K562 (cell line): ENCODE measurements around the gene TFDP1. TPM values are rescaled to one million over a fixed set of nuclear protein-coding genes. Genes with fewer than 3 reads are reported as not detected.

Source experiments
- ATAC-seq: fragments of 200-7000 bp; cut with Tn5 transposase; 3 replicates; pipeline ENCODE4 v1.9.1; 2020; ENCODE audit warnings: moderate library complexity
- BruUV-seq: library from RNA; stranded (reverse); fragments of 400-500 nt; replicated peaks from 2 replicates; lab custom pipeline; 2021; lab: Mats Ljungman, UMichigan
- CTCF ChIA-PET: fragments of 300-600 bp; formaldehyde crosslinking; extraction: SDS; loops from one replicate; lab custom pipeline; 2021; ENCODE audit warnings: low intra/inter-chr PET ratio; lab: Yijun Ruan, JAX
- POLR2A ChIA-PET: fragments of 300-600, 350-650 bp; sonication (Branson Sonifier 250); formaldehyde crosslinking; extraction: SDS; loops from one replicate; lab custom pipeline; 2021; ENCODE audit warnings: antibody characterized with exemption, inconsistent platforms; lab: Yijun Ruan, JAX
- DNase-seq, 4 experiments: peaks; one replicate each; pipeline versions ENCODE4 v3.0.0 to v3.0.0-alpha.2; 2011 to 2018; ENCODE audit warnings: low spot score in 3 of 4, mixed read lengths in 3 of 4; ENCODE audit errors: extremely low read depth in 1 of 4
- FAIRE-seq: peaks from 2 replicates; lab custom pipeline; 2011; peaks lifted over from hg19 to GRCh38; lab: Jason Lieb, UNC
- H2AFZ ChIP-seq: 2 replicates; pipeline ENCODE4 v1.6.0; 2011; ENCODE audit warnings: low read depth, low read length, control low read depth, inconsistent platforms
- H3K27ac ChIP-seq: fragments of 200-600 bp; 3 replicates; pipeline ENCODE4 v1.8.0; 2011; ENCODE audit warnings: low read depth, mild to moderate bottlenecking, control low read depth, inconsistent platforms, low read length, moderate library complexity, mixed read lengths; ENCODE audit errors: extremely low read depth
- H3K27me3 ChIP-seq, 2 experiments: fragments of 300-600 bp in 1 of 2; 2 replicates in 1 of 2; 3 replicates in 1 of 2; pipeline versions ENCODE4 v1.6.0 to v1.8.0; 2011; ENCODE audit warnings: inconsistent platforms in 2 of 2, low read length in 2 of 2, mild to moderate bottlenecking in 1 of 2, mixed read lengths in 1 of 2, moderate library complexity in 1 of 2; ENCODE audit not compliant: control insufficient read depth in 2 of 2, insufficient read depth in 2 of 2
- H3K36me3 ChIP-seq: fragments of 300-600 bp; 3 replicates; pipeline ENCODE4 v1.8.0; 2011; ENCODE audit warnings: mild to moderate bottlenecking, low read length, inconsistent platforms; ENCODE audit not compliant: control insufficient read depth, insufficient read depth
- H3K4me1 ChIP-seq, 2 experiments: fragments of 200-600 bp in 1 of 2; replicated peaks in 1 of 2; 2 replicates in 1 of 2; 3 replicates in 1 of 2; pipeline versions ENCODE4 v1.5.1 to v1.8.0; 2011; ENCODE audit warnings: inconsistent platforms in 2 of 2, low read length in 2 of 2, mild to moderate bottlenecking in 1 of 2, mixed read lengths in 1 of 2, moderate library complexity in 1 of 2; ENCODE audit not compliant: control insufficient read depth in 2 of 2, insufficient read depth in 2 of 2
- H3K4me2 ChIP-seq: 2 replicates; pipeline ENCODE4 v1.6.1; 2011; ENCODE audit warnings: low read length, control low read depth, inconsistent platforms, mixed read lengths; ENCODE audit not compliant: insufficient read depth
- H3K4me3 ChIP-seq: fragments of 200-600 bp; sonication (generic), shearing (Covaris generic); 2 replicates; pipeline ENCODE4 v1.5.1; 2016; ENCODE audit warnings: control low read depth, inconsistent platforms
- H3K79me2 ChIP-seq: fragments of 200-600 bp; 3 replicates; pipeline ENCODE4 v1.8.0; 2011; ENCODE audit warnings: low read length, inconsistent platforms; ENCODE audit not compliant: control insufficient read depth, insufficient read depth
- H3K9ac ChIP-seq, 2 experiments: 2 replicates each; pipeline versions ENCODE4 v1.6.0 to v1.6.1; 2011; ENCODE audit warnings: low read depth in 2 of 2, low read length in 2 of 2, control low read depth in 1 of 2, inconsistent platforms in 1 of 2, mild to moderate bottlenecking in 1 of 2, mixed read lengths in 1 of 2; ENCODE audit not compliant: insufficient read depth in 1 of 2
- H3K9me1 ChIP-seq: one replicate; pipeline ENCODE4 v1.6.0; 2011; ENCODE audit warnings: inconsistent platforms, mild to moderate bottlenecking, low read length, moderate library complexity; ENCODE audit not compliant: control insufficient read depth, insufficient read depth
- H3K9me3 ChIP-seq: replicated peaks from 2 replicates; pipeline ENCODE4 v1.5.1; 2011; ENCODE audit warnings: low read depth, low read length, inconsistent platforms; ENCODE audit not compliant: control insufficient read depth, insufficient read depth
- H4K20me1 ChIP-seq: replicated peaks from 2 replicates; pipeline ENCODE4 v1.6.1; 2011; ENCODE audit warnings: low read length, inconsistent platforms, mixed read lengths; ENCODE audit not compliant: control insufficient read depth, insufficient read depth
- BRCA1 ChIP-seq, 2 experiments: fragments of 450-650 bp in 1 of 2; sonication (generic) in 1 of 2; formaldehyde crosslinking in 1 of 2; IDR thresholded peaks; 2 replicates each; pipeline versions ENCODE4 v1.5.0 to v1.6.1; 2017 to 2020; ENCODE audit warnings: mild to moderate bottlenecking in 1 of 2, missing genetic modification reagents in 1 of 2
- CBX5 ChIP-seq: IDR thresholded peaks from 2 replicates; pipeline ENCODE4 v1.6.1; 2014; ENCODE audit warnings: low read depth, borderline replicate concordance
- COPS2 ChIP-seq: fragments of 450-650 bp; conservative IDR thresholded peaks from 2 replicates; pipeline ENCODE4 v1.6.1; 2016; ENCODE audit warnings: mild to moderate bottlenecking, moderate library complexity
- HDGF ChIP-seq: fragments of 450-650 bp; IDR thresholded peaks from 2 replicates; pipeline ENCODE4 v1.6.1; 2016
- HIVEP1 ChIP-seq: fragments of 250-450 bp; sonication (Bioruptor Pico); IDR thresholded peaks from 2 replicates; pipeline ENCODE4 v1.4.0; 2020; ENCODE audit warnings: mild to moderate bottlenecking
- KDM4B ChIP-seq, 2 experiments: fragments of 450-650 bp in 1 of 2; sonication (generic) in 1 of 2; IDR thresholded peaks; 2 replicates each; pipeline ENCODE4 v1.6.1; 2016 to 2017; ENCODE audit warnings: borderline replicate concordance in 2 of 2, antibody characterized with exemption in 1 of 2, low read depth in 1 of 2, mild to moderate bottlenecking in 1 of 2
- MYC ChIP-seq, 2 experiments: fragments of 250-450 bp in 1 of 2; sonication (Bioruptor Pico) in 1 of 2; IDR thresholded peaks; 2 replicates each; pipeline versions ENCODE4 v1.5.1 to v1.6.1; 2012 to 2021; ENCODE audit warnings: low read depth in 2 of 2, borderline replicate concordance in 1 of 2, improper control_type of control experiment in 1 of 2, low read length in 1 of 2, mild to moderate bottlenecking in 1 of 2, moderate library complexity in 1 of 2
- NCOA1 ChIP-seq: fragments of 450-650 bp; IDR thresholded peaks from 2 replicates; pipeline ENCODE4 v1.6.1; 2016; ENCODE audit warnings: low read depth
- TAF9B ChIP-seq: fragments of 450-650 bp; IDR thresholded peaks from 2 replicates; pipeline ENCODE4 v1.6.1; 2018; ENCODE audit warnings: mild to moderate bottlenecking; ENCODE audit not compliant: partially characterized antibody
- ZSCAN29 ChIP-seq: fragments of 450-650 bp; IDR thresholded peaks from 2 replicates; pipeline ENCODE4 v1.6.1; 2017
- ZZZ3 ChIP-seq: fragments of 450-650 bp; IDR thresholded peaks from 2 replicates; pipeline ENCODE4 v1.6.1; 2016; ENCODE audit warnings: antibody characterized with exemption, mild to moderate bottlenecking, moderate library complexity
- WGBS: fragments of 100-300 bp; shearing (Covaris generic); methylation state at CpG from one replicate; pipeline ENCODE4 v1.1.6; 2016; ENCODE audit warnings: low coverage, mixed read lengths; ENCODE audit not compliant: insufficient coverage; ENCODE audit errors: missing lambda C conversion rate; 5-methylcytosine and 5-hydroxymethylcytosine counted together
- in situ Hi-C: fragments of 300-500 bp; cut with MboI; formaldehyde crosslinking; loops from 4 replicates; pipeline ENCODE4 v1.15.0; 2018; ENCODE audit warnings: inconsistent platforms, mixed read lengths
- intact Hi-C: fragments of 100-400 bp; cut with micrococcal nuclease; formaldehyde crosslinking; loops from 2 replicates; pipeline ENCODE4 v1.14.2; 2022
- polyA plus RNA-seq, 8 experiments: library from polyadenylated mRNA; depleted of rRNA in 4 of 8; stranded (reverse) in 5 of 8; unstranded in 3 of 8; fragments of >200 nt; fragmentation: Nextera tagmentation in 2 of 8; fragmentation: Illumina TruSeq in 1 of 8; extraction: Ambion mirVana in 2 of 8; extraction: Trizol in 1 of 8; gene quantifications; 2 replicates each; pipeline versions ENCODE4 v1.2.1 to v1.2.3, GENCODE V29; 2011 to 2014; ENCODE audit warnings: inconsistent platforms in 1 of 8, missing spikeins in 1 of 8
- total RNA-seq, 7 experiments: library from RNA; depleted of rRNA in 6 of 7; stranded (reverse); fragments of >200 nt in 6 of 7; fragmentation: Illumina TruSeq in 2 of 7; extraction: Trizol in 2 of 7; gene quantifications; 2 replicates each; pipeline versions ENCODE4 v1.2.1 to v1.2.3, GENCODE V29; 2011 to 2021; ENCODE audit warnings: low replicate concordance in 1 of 7
- TF ChIP-seq, protein P1 (sequence below): fragments of 250-450 bp; sonication (Bioruptor Pico); IDR thresholded peaks from 2 replicates; pipeline ENCODE4 v1.5.0; 2021
- TF ChIP-seq, protein P2 (sequence below): fragments of 200-800 bp; sonication (Bioruptor generic); IDR thresholded peaks from 2 replicates; pipeline ENCODE4 v1.6.1; 2016; ENCODE audit warnings: missing genetic modification characterization, missing compliant biosample characterization
- TF ChIP-seq, protein P3 (sequence below): sonication (generic); formaldehyde crosslinking; IDR thresholded peaks from 2 replicates; pipeline ENCODE4 v1.8.1; 2023; ENCODE audit warnings: mild to moderate bottlenecking, missing genetic modification reagents, moderate library complexity

Gene TFDP1
- total and polyA plus RNA-seq, 9 of the 15 experiments (the other 6 are each of a cell fraction or from before 2014, with no cell fraction given) = 33.8 to 145 (median 69.1) TPM

DNA sequence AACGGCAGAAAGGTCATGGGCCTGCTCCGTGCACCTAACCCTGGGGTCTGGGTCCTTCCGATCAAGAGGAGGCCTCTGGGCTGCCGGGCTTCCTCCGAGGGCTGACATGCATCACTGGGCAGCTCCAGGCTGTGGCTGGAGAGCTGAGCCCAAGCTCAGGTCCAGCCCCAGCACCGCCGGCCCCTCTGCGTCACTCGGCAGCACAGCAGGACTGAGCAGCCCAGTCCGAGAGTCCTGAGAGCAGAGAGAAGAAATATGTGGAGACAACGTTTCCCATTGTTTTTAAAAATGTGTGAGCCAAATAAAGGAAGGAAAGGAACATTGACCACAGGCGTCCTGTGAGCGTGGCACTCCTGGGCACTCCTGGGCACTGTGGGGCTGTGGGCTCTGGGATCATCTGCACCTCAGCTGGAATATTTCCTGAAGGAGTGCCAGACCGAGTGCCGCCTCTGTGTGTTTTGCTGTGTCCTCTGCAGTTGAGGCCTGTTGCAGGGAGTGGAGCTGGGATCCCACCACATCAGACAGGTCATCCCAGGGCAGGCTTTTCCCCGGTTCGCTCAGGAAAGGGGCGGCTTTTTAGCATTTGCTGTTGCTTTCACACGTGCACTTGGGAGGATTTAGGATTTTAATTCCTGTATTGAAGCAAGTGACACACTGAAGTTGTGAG lies 37.8 kb upstream of the TFDP1 start:
- FAIRE-seq = no peak
- H3K27me3 ChIP-seq = no peaks in the 10 kb centered on the region
- ATAC-seq = no peak
- TF ChIP-seq, protein P1, sequence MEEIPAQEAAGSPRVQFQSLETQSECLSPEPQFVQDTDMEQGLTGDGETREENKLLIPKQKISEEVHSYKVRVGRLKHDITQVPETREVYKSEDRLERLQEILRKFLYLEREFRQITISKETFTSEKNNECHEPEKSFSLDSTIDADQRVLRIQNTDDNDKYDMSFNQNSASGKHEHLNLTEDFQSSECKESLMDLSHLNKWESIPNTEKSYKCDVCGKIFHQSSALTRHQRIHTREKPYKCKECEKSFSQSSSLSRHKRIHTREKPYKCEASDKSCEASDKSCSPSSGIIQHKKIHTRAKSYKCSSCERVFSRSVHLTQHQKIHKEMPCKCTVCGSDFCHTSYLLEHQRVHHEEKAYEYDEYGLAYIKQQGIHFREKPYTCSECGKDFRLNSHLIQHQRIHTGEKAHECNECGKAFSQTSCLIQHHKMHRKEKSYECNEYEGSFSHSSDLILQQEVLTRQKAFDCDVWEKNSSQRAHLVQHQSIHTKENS (CRISPR knock-in tag) = no peak
- no peak for TF ChIP-seq CBX5
- TF ChIP-seq COPS2 = no peak
- TF ChIP-seq HIVEP1 = no peak
- no peak for TF ChIP-seq TAF9B
- no peak for TF ChIP-seq ZSCAN29
- TF ChIP-seq BRCA1 (IDR thresholded peaks at IDR 0.05) = no peak
- TF ChIP-seq BRCA1 (CRISPR knock-in tag; IDR thresholded peaks at IDR 0.05) = no peak
- TF ChIP-seq, protein P2, sequence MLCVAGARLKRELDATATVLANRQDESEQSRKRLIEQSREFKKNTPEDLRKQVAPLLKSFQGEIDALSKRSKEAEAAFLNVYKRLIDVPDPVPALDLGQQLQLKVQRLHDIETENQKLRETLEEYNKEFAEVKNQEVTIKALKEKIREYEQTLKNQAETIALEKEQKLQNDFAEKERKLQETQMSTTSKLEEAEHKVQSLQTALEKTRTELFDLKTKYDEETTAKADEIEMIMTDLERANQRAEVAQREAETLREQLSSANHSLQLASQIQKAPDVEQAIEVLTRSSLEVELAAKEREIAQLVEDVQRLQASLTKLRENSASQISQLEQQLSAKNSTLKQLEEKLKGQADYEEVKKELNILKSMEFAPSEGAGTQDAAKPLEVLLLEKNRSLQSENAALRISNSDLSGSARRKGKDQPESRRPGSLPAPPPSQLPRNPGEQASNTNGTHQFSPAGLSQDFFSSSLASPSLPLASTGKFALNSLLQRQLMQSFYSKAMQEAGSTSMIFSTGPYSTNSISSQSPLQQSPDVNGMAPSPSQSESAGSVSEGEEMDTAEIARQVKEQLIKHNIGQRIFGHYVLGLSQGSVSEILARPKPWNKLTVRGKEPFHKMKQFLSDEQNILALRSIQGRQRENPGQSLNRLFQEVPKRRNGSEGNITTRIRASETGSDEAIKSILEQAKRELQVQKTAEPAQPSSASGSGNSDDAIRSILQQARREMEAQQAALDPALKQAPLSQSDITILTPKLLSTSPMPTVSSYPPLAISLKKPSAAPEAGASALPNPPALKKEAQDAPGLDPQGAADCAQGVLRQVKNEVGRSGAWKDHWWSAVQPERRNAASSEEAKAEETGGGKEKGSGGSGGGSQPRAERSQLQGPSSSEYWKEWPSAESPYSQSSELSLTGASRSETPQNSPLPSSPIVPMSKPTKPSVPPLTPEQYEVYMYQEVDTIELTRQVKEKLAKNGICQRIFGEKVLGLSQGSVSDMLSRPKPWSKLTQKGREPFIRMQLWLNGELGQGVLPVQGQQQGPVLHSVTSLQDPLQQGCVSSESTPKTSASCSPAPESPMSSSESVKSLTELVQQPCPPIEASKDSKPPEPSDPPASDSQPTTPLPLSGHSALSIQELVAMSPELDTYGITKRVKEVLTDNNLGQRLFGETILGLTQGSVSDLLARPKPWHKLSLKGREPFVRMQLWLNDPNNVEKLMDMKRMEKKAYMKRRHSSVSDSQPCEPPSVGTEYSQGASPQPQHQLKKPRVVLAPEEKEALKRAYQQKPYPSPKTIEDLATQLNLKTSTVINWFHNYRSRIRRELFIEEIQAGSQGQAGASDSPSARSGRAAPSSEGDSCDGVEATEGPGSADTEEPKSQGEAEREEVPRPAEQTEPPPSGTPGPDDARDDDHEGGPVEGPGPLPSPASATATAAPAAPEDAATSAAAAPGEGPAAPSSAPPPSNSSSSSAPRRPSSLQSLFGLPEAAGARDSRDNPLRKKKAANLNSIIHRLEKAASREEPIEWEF (CRISPR knock-in tag) = no peak
- TF ChIP-seq NCOA1 = no peak
- no peak for TF ChIP-seq MYC (IDR thresholded peaks at IDR 0.05; ENCODE audit: low read depth, low read length)
- TF ChIP-seq MYC (CRISPR knock-in tag; IDR thresholded peaks at IDR 0.05; ENCODE audit: borderline replicate concordance, low read depth) = no peak
- TF ChIP-seq, protein P3, sequence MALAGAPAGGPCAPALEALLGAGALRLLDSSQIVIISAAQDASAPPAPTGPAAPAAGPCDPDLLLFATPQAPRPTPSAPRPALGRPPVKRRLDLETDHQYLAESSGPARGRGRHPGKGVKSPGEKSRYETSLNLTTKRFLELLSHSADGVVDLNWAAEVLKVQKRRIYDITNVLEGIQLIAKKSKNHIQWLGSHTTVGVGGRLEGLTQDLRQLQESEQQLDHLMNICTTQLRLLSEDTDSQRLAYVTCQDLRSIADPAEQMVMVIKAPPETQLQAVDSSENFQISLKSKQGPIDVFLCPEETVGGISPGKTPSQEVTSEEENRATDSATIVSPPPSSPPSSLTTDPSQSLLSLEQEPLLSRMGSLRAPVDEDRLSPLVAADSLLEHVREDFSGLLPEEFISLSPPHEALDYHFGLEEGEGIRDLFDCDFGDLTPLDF = no peak
- no peak for TF ChIP-seq HDGF
- no peak for TF ChIP-seq KDM4B (IDR thresholded peaks at IDR 0.05; ENCODE audit: borderline replicate concordance in 2 of 2, low read depth in 1 of 2)
- no peak for TF ChIP-seq ZZZ3
- TF ChIP-seq, all 486 proteins: peak for 0
- ChIA-PET CTCF (no interaction called here), POLR2A (interaction anchor here (0.6 to 1.0 kb wide), 2 partner anchors 15 to 338 kb away, joined by 3 read pairs; partner anchors contain the start of gene PCID2)
- H4K20me1 ChIP-seq = no peaks in the 10 kb centered on the region; the same call in 1 of the 2 replicates
- no peak overlapping the region for H3K9ac ChIP-seq
- peaks cover 6% of the 10 kb centered on the region; the same call in 2 of the 3 replicates for H3K79me2 ChIP-seq
- no peak overlapping the region for H3K4me3 ChIP-seq
- H3K36me3 ChIP-seq = peaks cover 16% of the 10 kb centered on the region; the same call in 2 of the 3 replicates
- H2AFZ ChIP-seq = no peak overlapping the region
- H3K27ac ChIP-seq = no peak overlapping the region
- intact Hi-C loops (no loop called here), in situ Hi-C loops (no loop called here)
- H3K9me1 ChIP-seq = no peaks in the 10 kb centered on the region
- no peak for DNase-seq
- H3K9me3 ChIP-seq = no peaks in the 10 kb centered on the region
- BruUV-seq = no TSS peak
- WGBS = 79% methylated on average over 12 of the region's 19 CpGs
- no peak overlapping the region for H3K4me2 ChIP-seq
- H3K4me1 ChIP-seq = peaks cover 0 to 35% of the 10 kb centered on the region in 2 experiments; a peak in 3 of 5 replicates
